ENCODE data around the gene APOC1.

GRCh38 chr19:44865196-44865767 lies 49.1 kb upstream of the APOC1 start:
- TF ChIP-seq CTCF (IDR thresholded peaks at IDR 0.05) (no peak), EZH2phosphoT487 (IDR thresholded peaks at IDR 0.05) (no peak), EZH2 (IDR thresholded peaks at IDR 0.05) (no peak)
